Glomerular endothelial cell (primary cell): ENCODE measurements around the gene MYO7B. TPM values are rescaled to one million over a fixed set of nuclear protein-coding genes. Genes with fewer than 3 reads are reported as not detected.

Source experiments
- DNase-seq: peaks from one replicate; pipeline ENCODE4 v3.0.0-alpha.2; 2011; ENCODE audit warnings: low read depth, low spot score; ENCODE audit errors: extremely low read depth
- total RNA-seq: library from RNA; depleted of rRNA; stranded (reverse); fragments of >200 nt; gene quantifications from 2 replicates; pipeline ENCODE4 v1.2.3, GENCODE V29; 2015

MYO7B gene
- total RNA-seq, 1 donor from 2014 or later: 1.2 TPM

DNA sequence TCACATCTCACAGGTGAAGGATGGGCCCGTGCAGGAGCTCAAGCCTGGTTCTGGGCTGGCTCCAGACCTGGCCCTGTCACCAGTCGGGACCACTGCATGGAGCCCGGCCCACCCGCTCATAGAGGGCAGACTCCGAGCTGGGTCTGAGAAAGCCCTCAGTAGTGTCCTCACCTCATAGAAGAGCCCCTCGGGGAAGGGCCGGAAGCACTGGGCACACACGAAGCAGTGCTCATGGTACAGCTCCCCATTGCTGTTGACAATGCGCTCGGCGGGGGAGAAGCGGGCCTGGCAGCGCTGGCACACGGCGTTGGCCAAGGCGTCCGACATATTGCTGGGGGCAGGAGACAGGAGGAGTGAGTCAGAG is 121.7 kb downstream of the MYO7B start:
- no peak for DNase-seq

DNA sequence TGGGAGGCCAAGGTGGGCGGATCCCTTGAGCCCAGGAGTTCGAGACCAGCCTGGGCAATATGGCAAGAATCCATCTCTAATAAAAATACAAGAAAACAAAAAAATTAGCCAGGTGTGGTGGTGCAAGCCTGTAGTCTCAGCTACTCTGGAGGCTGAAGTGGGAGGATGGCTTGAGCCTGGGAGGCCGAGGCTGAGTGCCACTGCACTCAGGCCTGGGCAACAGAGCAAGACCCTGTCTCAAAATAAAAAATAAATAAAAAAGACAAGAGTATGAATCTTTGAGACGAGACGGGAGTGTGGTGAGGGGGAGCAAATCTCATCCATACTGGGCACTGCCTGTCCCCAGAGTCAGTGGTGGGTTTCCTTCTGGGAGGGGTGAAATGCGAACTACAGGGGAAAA is 122.7 kb downstream of the MYO7B start:
- DNase-seq: no peak

DNA sequence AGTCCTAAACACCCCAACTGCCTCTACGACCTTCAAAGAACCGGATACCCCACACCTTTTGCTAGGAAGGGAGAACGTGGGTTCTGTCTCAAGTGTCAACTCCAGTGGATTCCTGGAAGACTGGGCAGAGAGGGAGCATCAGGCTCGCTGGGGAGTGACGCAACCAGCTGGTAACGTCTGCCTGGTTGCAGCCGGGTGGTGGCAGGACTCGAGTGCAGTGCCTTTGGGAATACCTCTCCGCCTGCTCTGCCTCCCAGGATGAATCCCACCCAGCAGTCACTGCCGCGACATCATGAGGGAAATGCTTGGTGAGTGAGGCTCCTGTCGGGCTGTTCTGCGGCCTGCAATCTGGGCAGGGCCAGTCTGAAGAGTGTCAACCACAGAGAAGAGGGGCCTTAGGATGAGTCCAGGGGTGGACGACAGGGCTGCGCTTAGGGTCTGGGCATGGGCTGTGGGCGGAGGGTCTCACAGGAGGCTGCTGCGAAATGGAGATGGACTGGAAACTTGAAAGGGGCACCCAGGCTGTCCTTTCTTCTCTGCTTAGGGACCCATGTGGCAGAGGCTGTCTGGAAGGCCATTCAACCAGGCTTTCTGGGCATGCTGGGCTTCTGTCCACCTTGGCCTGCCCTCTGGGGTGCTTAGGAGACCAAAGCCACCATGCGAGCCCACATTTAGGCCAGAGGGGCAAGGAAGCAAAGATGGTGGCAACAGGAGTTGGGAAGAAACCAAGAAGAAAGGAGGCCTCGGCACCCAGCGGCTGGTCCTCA is 123.3 kb downstream of the MYO7B start:
- DNase-seq: no peak

DNA sequence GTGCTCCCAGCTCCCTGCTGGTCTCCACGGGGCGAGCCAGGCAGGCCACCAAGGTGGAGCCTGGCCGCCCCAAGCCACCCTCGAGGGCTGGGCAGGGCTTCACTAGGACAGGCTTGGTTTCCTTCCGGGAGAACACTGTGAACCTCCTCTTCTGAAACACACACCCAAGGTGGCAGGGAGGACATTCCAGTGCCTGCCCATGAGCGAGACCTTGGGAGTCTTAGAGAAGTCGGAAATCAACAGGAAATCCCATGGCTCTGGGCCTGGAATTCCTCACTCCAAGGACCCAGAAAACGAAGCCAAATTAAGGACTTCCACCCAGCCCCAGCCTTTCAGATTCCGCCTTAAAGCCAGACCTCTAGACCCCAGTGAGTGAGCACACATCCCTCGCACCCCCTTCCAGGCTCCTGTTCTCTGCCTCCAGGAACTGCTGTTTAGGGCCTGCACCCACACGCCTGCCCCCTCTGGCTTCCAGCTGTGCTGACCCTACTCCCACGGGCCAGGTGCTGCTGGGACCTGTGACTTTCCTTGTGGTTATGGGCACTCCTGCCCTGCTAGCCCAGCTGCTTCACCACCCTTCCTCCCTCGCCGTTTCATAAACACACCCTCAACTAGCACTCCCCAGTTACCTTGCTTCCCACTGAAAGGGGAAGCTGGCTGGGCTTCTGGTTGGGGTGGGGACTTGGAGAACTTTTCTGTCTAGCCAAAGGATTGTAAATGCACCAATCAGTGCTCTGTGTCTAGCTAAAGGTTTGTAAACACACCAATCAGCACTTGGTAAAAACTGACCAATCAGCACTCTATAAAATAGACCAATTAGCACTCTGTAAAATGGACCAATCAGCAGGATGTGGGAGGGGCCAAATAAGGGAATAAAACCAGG is 124.2 kb downstream of the MYO7B start:
- peak; percentile 76 for DNase-seq

- no peak for DNase-seq
Observed at GRCh38 chr2:127660291-127660578, 124.8 kb downstream of the MYO7B start.

DNA sequence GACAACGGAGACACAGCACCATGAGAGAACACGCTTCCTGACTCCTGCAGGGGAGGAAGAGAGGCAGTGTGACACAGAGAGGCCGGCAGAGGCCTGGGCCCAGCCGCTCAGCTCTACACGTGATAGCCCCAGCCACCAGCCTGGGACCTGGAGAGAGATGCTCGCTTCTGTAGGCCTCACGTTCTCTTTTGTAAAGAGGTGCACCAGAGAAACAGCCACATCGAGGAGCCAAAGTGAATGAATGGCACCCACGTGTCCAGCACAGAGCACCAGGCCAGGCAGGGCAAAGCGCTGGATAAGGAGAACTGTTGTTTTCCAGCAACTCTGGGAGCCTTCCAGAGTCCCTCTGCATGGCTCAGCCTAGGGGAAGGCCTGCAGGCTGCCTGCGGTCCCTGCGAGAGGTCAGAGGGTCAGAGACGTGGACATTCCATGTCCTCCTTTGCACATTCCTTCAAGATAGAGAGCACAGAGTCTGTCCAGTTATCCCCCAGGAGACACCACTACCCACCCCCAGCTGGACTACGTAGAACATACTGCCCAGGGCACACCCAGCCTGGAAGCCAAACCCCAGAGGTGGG is 125.7 kb downstream of the MYO7B start:
- no peak for DNase-seq

- DNase-seq: no peak
Observed at GRCh38 chr2:127661949-127662510, 126.5 kb downstream of the MYO7B start.

GRCh38 chr2:127662937-127663565 is 127.6 kb downstream of the MYO7B start:
- no peak for DNase-seq

GRCh38 chr2:127663566-127664064 is 128.1 kb downstream of the MYO7B start:
- no peak for DNase-seq

GRCh38 chr2:127664065-127664894 is 128.8 kb downstream of the MYO7B start:
- DNase-seq: no peak

DNA sequence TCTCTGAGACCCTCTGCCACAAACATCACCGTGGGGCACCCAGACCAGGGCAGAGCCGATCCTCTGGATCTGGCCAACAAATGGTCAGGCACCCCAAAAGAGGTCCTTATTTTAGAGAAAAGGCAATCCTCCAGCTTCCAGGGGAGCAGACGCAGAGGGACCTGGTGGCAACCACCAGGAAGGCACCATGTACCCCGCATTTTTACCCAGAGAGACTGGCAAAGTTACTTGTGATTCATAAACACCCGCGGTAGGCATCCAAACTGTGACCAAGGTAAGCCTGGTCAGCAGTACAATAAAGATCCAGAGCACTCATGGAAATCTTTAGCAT is 129.4 kb downstream of the MYO7B start:
- DNase-seq: no peak

DNA sequence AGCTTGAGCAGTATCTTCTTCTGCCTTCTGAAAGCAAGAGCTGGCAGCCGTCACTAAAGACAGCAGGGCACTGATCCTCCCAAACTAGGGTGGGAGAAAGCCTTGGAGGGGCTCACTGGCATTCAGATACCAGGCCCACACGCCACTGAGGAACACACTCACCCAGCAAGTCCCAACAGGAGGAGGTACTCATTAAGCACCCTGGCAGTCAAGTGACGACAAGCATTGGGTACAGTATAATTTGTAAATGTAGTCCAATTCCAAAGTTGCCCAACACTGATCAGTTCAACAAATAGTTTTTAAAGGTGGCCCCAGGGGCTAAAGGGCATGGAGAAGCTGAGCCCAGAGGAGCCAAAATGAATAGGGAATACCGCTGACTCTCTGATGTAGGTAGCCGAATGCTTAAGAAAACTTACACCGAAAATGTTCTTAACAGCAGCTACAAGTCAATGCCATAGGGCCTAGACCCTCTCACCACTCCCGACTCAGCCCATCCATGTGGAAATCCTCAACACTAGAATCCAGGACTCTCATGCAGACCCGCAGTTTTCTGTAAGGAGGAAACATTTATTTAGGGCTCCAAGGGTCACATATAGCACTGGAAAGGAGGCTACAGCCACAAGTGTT is 129.9 kb downstream of the MYO7B start:
- no peak for DNase-seq

DNA sequence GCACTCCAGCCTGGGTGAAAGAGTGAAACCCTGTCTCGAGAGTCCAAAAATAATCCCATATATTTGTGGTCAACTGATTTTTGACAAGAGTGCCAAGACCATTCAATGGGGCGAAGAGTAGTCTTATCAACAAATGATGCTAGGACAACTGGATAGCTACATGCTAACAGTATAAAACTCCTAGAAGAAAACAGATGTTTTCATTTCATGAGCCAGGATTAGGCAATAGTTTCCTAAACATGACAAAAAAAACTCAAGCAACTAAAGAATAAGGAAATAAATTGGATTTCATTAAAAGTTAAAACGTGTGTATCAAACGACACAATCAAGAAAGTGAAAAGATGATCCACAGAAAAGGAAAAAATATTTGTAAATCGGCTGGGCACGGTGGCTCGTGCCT is 133.6 kb downstream of the MYO7B start:
- DNase-seq: no peak

DNA sequence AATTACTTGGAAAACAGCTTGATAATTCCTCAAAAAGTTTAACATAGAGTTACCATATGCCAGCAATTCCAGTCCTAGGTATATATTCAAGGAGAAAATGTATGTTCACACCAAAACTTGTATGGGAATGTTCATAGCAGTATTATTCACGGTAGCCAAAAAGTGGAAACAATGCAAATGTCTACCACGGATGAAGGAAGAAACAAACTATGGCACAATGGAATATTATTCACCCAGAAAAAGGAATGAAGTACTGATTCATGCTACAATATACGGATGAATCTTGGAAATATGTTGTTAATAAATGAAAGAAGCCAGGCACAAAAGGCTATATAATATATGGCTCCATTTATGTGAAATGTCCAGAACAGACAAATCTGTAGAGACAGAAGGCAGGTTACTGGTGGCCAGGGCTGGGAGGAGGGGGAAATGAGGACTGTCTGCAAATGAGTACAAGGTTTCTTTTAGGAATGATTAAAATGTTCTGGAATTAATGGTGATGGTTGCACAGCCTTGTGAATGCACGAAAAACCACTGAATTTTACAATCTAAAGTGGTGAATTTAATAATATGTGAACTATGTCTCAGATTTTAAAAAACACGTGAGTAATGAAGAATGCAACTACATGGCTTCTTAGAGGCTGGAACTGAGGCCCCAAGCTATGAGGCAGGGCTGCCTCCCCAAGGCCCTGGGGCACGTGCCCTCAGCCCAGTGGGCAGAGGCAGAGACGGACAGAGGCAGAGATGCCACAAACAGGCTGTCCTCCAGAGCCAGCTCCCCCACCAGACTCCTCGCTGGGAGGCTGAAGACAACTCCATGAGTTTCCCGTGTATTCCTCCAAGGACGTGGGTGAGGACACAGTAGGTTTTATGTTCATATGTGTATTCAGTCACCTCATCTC is 134.8 kb downstream of the MYO7B start:
- DNase-seq: no peak

GRCh38 chr2:127670957-127671290 is 135.4 kb downstream of the MYO7B start:
- DNase-seq: no peak

GRCh38 chr2:127671557-127672302 is 136.2 kb downstream of the MYO7B start:
- no peak for DNase-seq

DNA sequence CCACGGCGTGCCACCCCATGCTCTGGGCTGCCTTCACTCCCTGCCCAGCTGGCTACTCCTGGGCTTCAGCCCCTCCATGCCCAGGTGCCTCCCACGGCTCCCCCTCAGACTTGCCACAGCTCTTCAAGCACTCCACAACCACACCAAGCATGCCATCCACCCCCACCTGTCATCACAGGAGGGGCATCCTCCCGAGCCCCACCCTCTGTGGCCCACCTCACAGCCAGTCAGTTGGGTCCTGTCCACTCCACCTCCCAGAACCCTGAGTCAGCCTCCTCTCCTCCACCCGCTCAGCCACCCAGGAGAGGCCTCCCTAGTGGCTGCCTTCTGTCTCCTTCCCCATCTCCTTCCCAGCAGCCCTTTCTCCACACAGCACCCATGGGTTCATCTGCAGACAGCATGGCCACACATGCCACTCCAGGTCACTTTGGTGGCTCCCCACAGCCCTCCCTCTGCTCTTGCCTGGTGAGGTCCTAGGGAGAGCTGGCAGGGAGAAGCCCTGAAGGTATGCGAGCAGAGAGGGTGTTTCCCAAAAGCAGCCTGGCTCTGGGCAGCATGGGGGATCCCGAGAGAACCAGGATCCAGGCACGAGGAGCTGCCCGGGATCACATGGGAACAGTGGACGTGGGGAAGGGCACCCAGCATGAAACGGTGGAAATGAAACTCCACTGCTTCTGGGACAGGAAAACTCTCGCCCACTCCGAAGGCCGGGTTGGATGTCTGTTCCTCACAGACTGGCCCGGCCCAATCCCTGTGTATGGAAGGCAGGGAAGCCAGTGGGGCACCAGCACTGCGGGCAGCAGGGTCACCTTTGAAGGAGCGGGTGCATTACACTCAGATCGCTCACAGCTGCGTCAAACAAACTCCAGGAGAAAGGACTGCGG is 137.1 kb downstream of the MYO7B start:
- no peak for DNase-seq
